ENCODE results near the gene TTC21B.

Gene TTC21B

DNA sequence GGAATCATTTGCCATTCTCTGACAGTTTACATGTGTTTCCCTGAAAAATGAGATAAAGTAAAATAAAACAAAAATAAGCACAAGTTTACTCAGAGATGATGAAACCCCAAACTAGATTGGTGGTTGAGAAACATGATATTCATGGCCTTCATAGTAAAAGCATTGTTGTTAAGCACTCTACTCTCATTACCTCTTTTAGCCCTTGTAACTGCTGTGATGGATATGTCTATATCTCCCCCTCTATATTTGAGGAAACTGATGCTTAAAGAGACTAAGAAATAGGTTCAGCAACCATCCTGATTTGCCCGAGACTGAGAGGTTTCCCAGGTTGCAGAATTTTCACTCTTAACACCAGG is 125.7 kb downstream of the TTC21B start:
- DNase-seq: no peak

- DNase-seq: no peak
These were observed 126.3 kb downstream of the TTC21B start for GRCh38 chr2:165827016-165827920.

DNA sequence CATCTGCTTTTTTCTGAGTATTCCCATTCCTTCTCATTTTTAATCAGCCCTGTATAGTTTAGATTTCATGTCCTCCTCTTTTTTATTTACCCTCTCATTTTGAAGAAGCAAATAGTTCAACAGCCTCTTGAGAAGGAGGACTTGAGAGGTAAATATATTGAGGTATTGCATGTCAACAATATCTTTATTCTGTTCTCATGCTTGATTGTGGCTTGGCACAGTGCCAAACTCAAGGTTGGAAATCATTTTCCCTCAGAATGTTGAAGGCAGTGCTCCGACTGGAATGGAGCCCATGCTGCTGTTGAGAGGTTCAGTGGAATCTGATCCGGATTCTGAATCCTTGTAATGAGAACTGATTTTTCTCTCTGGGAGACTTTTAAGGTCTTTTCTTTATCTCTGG is 128.5 kb downstream of the TTC21B start:
- no peak for DNase-seq
